ENCODE data around the gene TBC1D23.

DNA sequence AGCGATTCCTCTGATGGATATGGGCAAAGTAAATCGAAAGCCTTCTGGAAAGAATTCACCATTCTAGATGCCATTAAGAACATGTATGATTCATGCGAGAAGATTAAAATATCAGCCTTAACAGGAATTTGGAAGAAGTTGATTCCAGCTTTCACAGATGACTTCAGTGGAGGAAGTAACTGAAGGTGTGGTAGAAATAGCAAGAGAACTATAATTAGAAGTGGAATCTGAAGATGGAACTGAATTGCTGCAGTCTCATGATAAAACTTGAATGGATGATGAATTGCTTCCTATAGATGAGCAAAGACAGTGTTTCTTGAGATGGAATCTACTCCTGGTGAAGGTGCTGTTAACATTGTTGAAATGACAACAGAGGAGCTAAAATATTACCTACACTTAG, 30.1 kb upstream of the TBC1D23 start:
- TF ChIP-seq, protein P1, sequence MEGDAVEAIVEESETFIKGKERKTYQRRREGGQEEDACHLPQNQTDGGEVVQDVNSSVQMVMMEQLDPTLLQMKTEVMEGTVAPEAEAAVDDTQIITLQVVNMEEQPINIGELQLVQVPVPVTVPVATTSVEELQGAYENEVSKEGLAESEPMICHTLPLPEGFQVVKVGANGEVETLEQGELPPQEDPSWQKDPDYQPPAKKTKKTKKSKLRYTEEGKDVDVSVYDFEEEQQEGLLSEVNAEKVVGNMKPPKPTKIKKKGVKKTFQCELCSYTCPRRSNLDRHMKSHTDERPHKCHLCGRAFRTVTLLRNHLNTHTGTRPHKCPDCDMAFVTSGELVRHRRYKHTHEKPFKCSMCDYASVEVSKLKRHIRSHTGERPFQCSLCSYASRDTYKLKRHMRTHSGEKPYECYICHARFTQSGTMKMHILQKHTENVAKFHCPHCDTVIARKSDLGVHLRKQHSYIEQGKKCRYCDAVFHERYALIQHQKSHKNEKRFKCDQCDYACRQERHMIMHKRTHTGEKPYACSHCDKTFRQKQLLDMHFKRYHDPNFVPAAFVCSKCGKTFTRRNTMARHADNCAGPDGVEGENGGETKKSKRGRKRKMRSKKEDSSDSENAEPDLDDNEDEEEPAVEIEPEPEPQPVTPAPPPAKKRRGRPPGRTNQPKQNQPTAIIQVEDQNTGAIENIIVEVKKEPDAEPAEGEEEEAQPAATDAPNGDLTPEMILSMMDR (IDR thresholded peaks at IDR 0.05 in 8 of 11, conservative IDR thresholded peaks at IDR 0.05 in 3 of 11) = no peak
- TF ChIP-seq POLR2AphosphoS5 (IDR thresholded peaks at IDR 0.05) = no peak
